MV-4-11 (cell line): ENCODE results near the gene OR2S2.
A peak's percentile ranks its signal among the peaks of the same experiment; 100 is the strongest.
"Not testable (repeated sequence)": the region's sequence is repeated elsewhere in the genome, so short reads cannot be mapped to it uniquely, and the experiment has no call there.

ENCODE experiments used
- DNase-seq: peaks from one replicate; lab custom pipeline; 2025; lab: John Stamatoyannopoulos, UW

Gene OR2S2

GRCh38 chr9:35962126-35962906, 4.4 kb upstream of the OR2S2 start:
- no peak for DNase-seq

DNA sequence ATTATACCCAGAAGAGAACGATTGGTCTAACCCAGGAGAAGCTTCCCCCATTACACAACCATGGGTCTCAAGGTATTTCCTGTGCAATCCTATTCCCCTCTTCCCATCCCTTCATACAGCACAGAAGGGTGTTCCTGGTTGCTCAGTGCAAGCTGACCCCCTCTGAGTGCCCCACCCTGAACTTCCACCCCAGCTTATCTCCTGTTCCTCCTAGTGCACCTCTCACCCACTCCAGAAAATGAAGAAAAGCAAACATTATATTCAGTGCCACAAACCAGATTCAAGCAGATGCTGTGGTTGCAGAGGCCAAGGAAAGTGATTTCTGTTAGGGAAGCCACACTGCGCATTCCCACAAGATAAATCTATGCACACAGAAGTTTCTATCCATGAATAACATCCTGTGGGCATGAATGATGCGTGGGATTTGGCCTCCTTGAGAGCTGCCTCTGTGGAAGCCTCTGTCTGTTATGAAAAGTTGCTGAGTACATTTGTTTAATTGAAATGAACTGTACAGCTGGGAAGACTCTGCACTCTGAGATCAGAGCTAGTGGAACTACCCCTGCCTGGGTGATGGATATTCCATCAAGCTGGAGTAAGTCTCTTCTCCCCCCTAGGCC, 2.2 kb upstream of the OR2S2 start:
- no peak for DNase-seq

DNA sequence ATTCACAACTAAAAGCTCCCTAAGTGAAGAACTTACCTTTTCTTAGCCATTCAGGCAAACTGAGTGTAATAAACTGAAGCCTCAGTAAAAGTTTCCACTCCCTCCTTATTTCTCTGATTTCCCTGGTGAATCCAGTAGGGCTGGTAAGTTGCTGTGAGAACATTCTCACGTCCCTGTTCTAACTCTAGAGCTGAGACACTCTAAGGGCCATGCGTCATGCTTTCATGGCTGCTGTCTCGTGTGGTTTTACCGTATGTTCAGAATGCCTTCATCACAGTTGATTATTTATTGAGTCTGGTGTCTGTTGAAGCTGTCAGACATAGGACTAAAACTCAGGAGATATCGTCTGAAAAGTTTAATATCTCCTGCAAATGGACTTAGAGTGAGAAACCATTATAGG, 1.3 kb downstream of the OR2S2 start:
- DNase-seq: no peak

DNA sequence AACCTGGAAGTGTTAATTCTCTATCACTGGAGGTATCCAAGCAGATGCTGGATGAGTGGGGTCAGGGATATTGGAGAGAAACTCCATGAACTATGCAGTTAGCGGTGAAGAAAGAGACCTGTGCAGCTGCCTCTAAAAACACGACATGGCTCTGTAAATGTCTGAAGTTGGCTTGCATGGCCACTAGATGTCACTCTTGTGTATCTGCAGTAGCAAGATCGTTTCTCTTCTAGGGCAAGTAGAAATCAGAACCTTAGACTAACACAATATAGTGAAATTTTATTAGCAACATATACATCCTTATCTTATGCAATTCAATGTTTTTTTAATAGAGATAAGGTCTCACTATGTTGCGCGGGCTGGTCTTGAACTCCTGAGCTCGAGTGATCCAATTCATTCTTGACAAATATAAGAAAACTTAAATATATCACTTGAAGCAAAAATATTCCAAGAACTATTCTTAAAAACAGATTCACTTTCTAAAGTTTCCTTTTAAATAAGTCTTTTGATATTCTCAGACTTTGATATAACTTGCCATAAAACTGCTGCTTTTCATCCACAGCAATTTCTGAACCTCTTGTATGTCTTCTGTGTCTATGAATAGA, 2.9 kb downstream of the OR2S2 start:
- peak; percentile 51 for DNase-seq

GRCh38 chr9:35952526-35953191, 5.3 kb downstream of the OR2S2 start:
- DNase-seq: no peak

GRCh38 chr9:35951736-35952135, 6.2 kb downstream of the OR2S2 start:
- no peak for DNase-seq

DNA sequence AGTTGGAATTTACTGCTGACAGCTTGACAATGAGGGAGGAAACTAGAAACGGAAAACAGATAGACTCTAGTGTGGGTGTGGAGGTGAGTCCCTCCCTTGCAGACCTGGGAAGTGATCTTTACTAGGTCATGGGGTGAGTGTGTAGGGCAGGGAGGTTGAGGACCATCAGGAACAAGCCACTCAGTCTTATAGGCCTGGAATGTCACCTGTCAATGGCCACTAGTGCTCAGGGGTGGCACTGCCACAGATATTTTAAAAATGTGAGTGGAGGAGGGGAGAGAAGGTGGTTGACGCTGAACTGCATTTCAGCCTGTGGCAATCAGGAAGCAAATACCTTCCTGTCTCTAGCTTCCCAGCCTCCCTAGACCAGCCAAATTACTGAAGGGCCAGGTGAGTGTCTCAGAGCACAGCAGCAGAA, 9.0 kb downstream of the OR2S2 start:
- DNase-seq: no peak

- DNase-seq: no peak
Measured at GRCh38 chr9:35948451-35948850, 9.5 kb downstream of the OR2S2 start.

- DNase-seq: peak; percentile 68
Measured at GRCh38 chr9:35945341-35946018, 12.5 kb downstream of the OR2S2 start.

GRCh38 chr9:35944841-35945240, 13.1 kb downstream of the OR2S2 start:
- DNase-seq: no peak

GRCh38 chr9:35944173-35944572, 13.8 kb downstream of the OR2S2 start:
- DNase-seq: no peak

- no peak for DNase-seq
Measured at GRCh38 chr9:35942286-35942685, 15.7 kb downstream of the OR2S2 start.

- DNase-seq: no peak
Measured at GRCh38 chr9:35940458-35941407, 17.2 kb downstream of the OR2S2 start.

DNA sequence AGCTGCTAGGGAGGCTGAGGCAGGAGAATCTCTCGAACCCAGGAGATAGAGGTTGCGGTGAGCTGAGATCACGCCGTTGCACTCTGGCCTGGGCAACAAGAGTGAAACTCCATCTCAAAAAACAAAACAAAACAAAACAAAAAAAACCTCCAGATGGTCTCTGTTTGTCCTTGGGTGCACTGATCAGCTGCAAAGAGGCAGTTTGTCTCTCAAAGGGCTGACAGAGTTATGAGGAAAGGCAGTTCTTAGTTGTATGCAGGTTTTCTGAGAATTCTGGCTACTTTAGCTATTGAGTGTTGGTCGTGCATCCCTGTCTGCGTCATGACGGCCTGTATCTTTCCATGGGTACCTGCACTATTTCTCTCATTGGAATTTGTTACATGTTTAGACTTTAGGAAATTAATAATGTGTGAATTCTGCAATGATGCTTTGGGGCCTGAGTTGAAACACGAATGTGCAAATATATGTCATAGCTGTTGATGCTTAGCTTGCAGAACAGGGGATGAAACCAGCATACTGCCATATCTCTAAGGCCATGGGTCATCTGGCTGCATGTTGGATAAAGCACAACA, 18.2 kb downstream of the OR2S2 start:
- DNase-seq: no peak

- no peak for DNase-seq
Measured at GRCh38 chr9:35938474-35939356, 19.2 kb downstream of the OR2S2 start.

DNA sequence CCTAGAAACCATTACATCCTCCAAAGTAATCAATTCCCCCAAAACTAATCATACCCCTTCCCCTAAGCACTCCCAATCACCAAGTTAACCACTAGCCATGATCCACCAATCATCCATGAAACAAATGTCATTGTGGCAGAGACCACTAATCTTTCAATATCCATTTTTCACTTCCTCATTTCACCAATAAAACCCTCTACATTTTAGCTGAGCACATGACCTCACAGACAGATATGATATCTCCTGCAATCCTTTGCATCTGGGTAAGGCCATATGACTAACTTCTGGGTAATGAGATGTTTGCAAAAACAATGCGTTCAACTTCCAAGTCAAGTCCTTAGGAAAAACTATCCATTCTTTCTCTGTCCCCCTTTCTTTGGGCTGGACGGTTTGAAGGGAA, 20.7 kb downstream of the OR2S2 start:
- peak; percentile 92 for DNase-seq

- DNase-seq: no peak
Measured at GRCh38 chr9:35935755-35936509, 22.0 kb downstream of the OR2S2 start.

- no peak for DNase-seq
Measured at GRCh38 chr9:35935261-35935660, 22.7 kb downstream of the OR2S2 start.

DNA sequence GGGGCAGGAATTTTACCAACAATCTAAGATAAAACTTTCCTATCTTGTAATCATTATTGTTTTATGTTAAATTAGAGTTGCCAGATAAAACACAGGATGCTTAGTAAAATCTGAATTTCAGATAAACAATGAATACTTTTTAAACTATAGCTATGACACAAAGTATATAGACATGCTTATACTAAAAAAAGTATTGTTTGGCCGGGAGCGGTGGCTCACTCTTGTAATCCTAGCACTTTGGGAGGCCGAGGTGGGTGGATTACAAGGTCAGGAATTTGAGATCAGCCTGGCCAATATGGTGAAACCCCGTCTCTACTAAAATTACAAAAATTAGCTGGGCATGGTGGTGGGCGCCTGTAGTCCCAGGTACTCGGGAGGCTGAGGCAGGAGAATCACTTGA, 23.9 kb downstream of the OR2S2 start:
- DNase-seq: not testable (repeated sequence)
